K562 (cell line): Measurements from ENCODE around the gene ARL13B. TPM values are rescaled to one million over a fixed set of nuclear protein-coding genes. Genes with fewer than 3 reads are reported as not detected.

Experiments
- ATF4 ChIP-seq: fragments of 450-650 bp; formaldehyde crosslinking; IDR thresholded peaks from 2 replicates; pipeline ENCODE4 v1.4.0; 2022; ENCODE audit warnings: mild to moderate bottlenecking, moderate library complexity
- JUND ChIP-seq, 2 experiments: IDR thresholded peaks; 2 replicates in 1 of 2; 3 replicates in 1 of 2; pipeline ENCODE4 v1.6.1; 2011; ENCODE audit warnings: borderline replicate concordance in 2 of 2, low read depth in 2 of 2, low read length in 2 of 2, improper control_type of control experiment in 1 of 2, missing biosample characterization in 1 of 2, missing genetic modification characterization in 1 of 2, missing genetic modification reagents in 1 of 2
- L3MBTL2 ChIP-seq: fragments of 450-650 bp; IDR thresholded peaks from 2 replicates; pipeline ENCODE4 v1.6.1; 2016; ENCODE audit warnings: mild to moderate bottlenecking, moderate library complexity
- NCOR1 ChIP-seq: fragments of 450-650 bp; IDR thresholded peaks from 2 replicates; pipeline ENCODE4 v1.6.1; 2016; ENCODE audit warnings: mild to moderate bottlenecking, moderate library complexity
- NR4A1 ChIP-seq, 2 experiments: fragments of 250-450 bp in 1 of 2; fragments of 450-650 bp in 1 of 2; sonication (Bioruptor Pico) in 1 of 2; IDR thresholded peaks; 2 replicates each; pipeline versions ENCODE4 v1.4.0 to v1.6.1; 2016 to 2020; ENCODE audit warnings: mild to moderate bottlenecking in 2 of 2, missing compliant biosample characterization in 1 of 2, missing genetic modification characterization in 1 of 2, moderate library complexity in 1 of 2
- RAD51 ChIP-seq: fragments of 450-650 bp; IDR thresholded peaks from 2 replicates; pipeline ENCODE4 v1.7.1; 2016; ENCODE audit warnings: low read depth, mild to moderate bottlenecking, borderline replicate concordance
- RBM17 ChIP-seq: fragments of 200-400 bp; formaldehyde crosslinking; IDR thresholded peaks from 2 replicates; pipeline ENCODE4 v1.6.1; 2017; ENCODE audit warnings: low read depth, mild to moderate bottlenecking, low read length, borderline replicate concordance
- TAF1 ChIP-seq: IDR thresholded peaks from 2 replicates; pipeline ENCODE4 v1.6.1; 2011; ENCODE audit warnings: mild to moderate bottlenecking, low read length, moderate library complexity; ENCODE audit not compliant: insufficient read depth, control insufficient read depth, severe bottlenecking; ENCODE audit errors: extremely low read depth
- ZNF174 ChIP-seq: fragments of 250-450 bp; sonication (Bioruptor Pico); IDR thresholded peaks from 2 replicates; pipeline ENCODE4 v1.4.0; 2020; ENCODE audit warnings: mild to moderate bottlenecking
- polyA plus RNA-seq, 8 experiments: library from polyadenylated mRNA; depleted of rRNA in 4 of 8; stranded (reverse) in 5 of 8; unstranded in 3 of 8; fragments of >200 nt; fragmentation: Nextera tagmentation in 2 of 8; fragmentation: Illumina TruSeq in 1 of 8; extraction: Ambion mirVana in 2 of 8; extraction: Trizol in 1 of 8; gene quantifications; 2 replicates each; pipeline versions ENCODE4 v1.2.1 to v1.2.3, GENCODE V29; 2011 to 2014; ENCODE audit warnings: inconsistent platforms in 1 of 8, missing spikeins in 1 of 8
- total RNA-seq, 7 experiments: library from RNA; depleted of rRNA in 6 of 7; stranded (reverse); fragments of >200 nt in 6 of 7; fragmentation: Illumina TruSeq in 2 of 7; extraction: Trizol in 2 of 7; gene quantifications; 2 replicates each; pipeline versions ENCODE4 v1.2.1 to v1.2.3, GENCODE V29; 2011 to 2021; ENCODE audit warnings: low replicate concordance in 1 of 7
- TF ChIP-seq, protein P1 (sequence below): fragments of 200-600 bp; sonication (generic); IDR thresholded peaks from one replicate; pipeline ENCODE4 v1.6.1; 2012; ENCODE audit warnings: mild to moderate bottlenecking, low read depth, low read length, inconsistent platforms
- TF ChIP-seq, protein P2 (sequence below), 2 experiments: fragments of 450-650 bp in 1 of 2; sonication (generic) in 1 of 2; formaldehyde crosslinking in 1 of 2; IDR thresholded peaks in 1 of 2; conservative IDR thresholded peaks in 1 of 2; 2 replicates each; pipeline versions ENCODE4 v1.6.1 to v1.8.1; 2016 to 2023; ENCODE audit warnings: mild to moderate bottlenecking in 2 of 2, moderate library complexity in 2 of 2, inconsistent platforms in 1 of 2, missing genetic modification reagents in 1 of 2
- TF ChIP-seq, protein P3 (sequence below): fragments of 450-650 bp; IDR thresholded peaks from 2 replicates; pipeline ENCODE4 v1.6.1; 2017; ENCODE audit warnings: mild to moderate bottlenecking, moderate library complexity

The ARL13B gene
- total and polyA plus RNA-seq, 9 of the 15 experiments (the other 6 are each of a cell fraction or from before 2014, with no cell fraction given) = 4.1 to 16.9 (median 12.2) TPM

DNA sequence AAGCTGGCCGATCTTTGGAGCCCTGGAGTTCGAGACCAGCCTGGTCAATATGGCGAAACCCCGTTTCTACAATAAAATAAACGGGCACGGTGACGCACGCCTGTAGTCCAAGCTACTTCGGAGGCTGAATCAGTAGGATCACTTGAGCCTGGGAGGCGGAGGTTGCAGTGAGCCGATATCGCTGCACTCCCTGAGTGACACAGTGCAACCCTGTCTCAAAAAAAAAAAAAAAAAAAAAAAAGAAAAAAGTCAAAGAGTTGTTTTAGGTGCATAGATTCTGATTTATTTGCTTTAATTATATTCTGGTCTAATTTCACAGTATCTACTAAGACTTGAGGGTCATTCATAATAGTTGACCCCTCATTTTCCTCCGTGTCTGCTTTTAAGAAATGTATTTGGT is 1.7 kb downstream of the ARL13B start (continued):
- TF ChIP-seq, protein P1, sequence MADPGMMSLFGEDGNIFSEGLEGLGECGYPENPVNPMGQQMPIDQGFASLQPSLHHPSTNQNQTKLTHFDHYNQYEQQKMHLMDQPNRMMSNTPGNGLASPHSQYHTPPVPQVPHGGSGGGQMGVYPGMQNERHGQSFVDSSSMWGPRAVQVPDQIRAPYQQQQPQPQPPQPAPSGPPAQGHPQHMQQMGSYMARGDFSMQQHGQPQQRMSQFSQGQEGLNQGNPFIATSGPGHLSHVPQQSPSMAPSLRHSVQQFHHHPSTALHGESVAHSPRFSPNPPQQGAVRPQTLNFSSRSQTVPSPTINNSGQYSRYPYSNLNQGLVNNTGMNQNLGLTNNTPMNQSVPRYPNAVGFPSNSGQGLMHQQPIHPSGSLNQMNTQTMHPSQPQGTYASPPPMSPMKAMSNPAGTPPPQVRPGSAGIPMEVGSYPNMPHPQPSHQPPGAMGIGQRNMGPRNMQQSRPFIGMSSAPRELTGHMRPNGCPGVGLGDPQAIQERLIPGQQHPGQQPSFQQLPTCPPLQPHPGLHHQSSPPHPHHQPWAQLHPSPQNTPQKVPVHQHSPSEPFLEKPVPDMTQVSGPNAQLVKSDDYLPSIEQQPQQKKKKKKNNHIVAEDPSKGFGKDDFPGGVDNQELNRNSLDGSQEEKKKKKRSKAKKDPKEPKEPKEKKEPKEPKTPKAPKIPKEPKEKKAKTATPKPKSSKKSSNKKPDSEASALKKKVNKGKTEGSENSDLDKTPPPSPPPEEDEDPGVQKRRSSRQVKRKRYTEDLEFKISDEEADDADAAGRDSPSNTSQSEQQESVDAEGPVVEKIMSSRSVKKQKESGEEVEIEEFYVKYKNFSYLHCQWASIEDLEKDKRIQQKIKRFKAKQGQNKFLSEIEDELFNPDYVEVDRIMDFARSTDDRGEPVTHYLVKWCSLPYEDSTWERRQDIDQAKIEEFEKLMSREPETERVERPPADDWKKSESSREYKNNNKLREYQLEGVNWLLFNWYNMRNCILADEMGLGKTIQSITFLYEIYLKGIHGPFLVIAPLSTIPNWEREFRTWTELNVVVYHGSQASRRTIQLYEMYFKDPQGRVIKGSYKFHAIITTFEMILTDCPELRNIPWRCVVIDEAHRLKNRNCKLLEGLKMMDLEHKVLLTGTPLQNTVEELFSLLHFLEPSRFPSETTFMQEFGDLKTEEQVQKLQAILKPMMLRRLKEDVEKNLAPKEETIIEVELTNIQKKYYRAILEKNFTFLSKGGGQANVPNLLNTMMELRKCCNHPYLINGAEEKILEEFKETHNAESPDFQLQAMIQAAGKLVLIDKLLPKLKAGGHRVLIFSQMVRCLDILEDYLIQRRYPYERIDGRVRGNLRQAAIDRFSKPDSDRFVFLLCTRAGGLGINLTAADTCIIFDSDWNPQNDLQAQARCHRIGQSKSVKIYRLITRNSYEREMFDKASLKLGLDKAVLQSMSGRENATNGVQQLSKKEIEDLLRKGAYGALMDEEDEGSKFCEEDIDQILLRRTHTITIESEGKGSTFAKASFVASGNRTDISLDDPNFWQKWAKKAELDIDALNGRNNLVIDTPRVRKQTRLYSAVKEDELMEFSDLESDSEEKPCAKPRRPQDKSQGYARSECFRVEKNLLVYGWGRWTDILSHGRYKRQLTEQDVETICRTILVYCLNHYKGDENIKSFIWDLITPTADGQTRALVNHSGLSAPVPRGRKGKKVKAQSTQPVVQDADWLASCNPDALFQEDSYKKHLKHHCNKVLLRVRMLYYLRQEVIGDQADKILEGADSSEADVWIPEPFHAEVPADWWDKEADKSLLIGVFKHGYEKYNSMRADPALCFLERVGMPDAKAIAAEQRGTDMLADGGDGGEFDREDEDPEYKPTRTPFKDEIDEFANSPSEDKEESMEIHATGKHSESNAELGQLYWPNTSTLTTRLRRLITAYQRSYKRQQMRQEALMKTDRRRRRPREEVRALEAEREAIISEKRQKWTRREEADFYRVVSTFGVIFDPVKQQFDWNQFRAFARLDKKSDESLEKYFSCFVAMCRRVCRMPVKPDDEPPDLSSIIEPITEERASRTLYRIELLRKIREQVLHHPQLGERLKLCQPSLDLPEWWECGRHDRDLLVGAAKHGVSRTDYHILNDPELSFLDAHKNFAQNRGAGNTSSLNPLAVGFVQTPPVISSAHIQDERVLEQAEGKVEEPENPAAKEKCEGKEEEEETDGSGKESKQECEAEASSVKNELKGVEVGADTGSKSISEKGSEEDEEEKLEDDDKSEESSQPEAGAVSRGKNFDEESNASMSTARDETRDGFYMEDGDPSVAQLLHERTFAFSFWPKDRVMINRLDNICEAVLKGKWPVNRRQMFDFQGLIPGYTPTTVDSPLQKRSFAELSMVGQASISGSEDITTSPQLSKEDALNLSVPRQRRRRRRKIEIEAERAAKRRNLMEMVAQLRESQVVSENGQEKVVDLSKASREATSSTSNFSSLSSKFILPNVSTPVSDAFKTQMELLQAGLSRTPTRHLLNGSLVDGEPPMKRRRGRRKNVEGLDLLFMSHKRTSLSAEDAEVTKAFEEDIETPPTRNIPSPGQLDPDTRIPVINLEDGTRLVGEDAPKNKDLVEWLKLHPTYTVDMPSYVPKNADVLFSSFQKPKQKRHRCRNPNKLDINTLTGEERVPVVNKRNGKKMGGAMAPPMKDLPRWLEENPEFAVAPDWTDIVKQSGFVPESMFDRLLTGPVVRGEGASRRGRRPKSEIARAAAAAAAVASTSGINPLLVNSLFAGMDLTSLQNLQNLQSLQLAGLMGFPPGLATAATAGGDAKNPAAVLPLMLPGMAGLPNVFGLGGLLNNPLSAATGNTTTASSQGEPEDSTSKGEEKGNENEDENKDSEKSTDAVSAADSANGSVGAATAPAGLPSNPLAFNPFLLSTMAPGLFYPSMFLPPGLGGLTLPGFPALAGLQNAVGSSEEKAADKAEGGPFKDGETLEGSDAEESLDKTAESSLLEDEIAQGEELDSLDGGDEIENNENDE = no peak
- no peak for TF ChIP-seq L3MBTL2
- TF ChIP-seq NR4A1 (CRISPR knock-in tag; IDR thresholded peaks at IDR 0.05) = no peak
- no peak for TF ChIP-seq NR4A1 (tag; IDR thresholded peaks at IDR 0.05)
- peak; percentile 57 for TF ChIP-seq TAF1
- no peak for TF ChIP-seq ATF4 (CRISPR knock-in tag)
- no peak for TF ChIP-seq NCOR1
- TF ChIP-seq JUND (IDR thresholded peaks at IDR 0.05; ENCODE audit: borderline replicate concordance, low read depth, low read length) = 0 out of 2 replicates have a peak, but pooled peaks have one; percentile 20
- no peak for TF ChIP-seq JUND (tag; IDR thresholded peaks at IDR 0.05; ENCODE audit: borderline replicate concordance, low read depth, low read length)
- no peak for TF ChIP-seq RBM17
- TF ChIP-seq ZNF174 = no peak
- TF ChIP-seq RAD51 = no peak
- TF ChIP-seq, protein P2, sequence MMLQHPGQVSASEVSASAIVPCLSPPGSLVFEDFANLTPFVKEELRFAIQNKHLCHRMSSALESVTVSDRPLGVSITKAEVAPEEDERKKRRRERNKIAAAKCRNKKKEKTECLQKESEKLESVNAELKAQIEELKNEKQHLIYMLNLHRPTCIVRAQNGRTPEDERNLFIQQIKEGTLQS (IDR thresholded peaks at IDR 0.05) = 0 out of 2 replicates have a peak, but pooled peaks have one; percentile 23
- TF ChIP-seq, protein P2 (CRISPR knock-in tag; conservative IDR thresholded peaks at IDR 0.05) = no peak
- TF ChIP-seq, protein P3, sequence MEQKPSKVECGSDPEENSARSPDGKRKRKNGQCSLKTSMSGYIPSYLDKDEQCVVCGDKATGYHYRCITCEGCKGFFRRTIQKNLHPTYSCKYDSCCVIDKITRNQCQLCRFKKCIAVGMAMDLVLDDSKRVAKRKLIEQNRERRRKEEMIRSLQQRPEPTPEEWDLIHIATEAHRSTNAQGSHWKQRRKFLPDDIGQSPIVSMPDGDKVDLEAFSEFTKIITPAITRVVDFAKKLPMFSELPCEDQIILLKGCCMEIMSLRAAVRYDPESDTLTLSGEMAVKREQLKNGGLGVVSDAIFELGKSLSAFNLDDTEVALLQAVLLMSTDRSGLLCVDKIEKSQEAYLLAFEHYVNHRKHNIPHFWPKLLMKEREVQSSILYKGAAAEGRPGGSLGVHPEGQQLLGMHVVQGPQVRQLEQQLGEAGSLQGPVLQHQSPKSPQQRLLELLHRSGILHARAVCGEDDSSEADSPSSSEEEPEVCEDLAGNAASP = no peak
